Neural cell (in vitro differentiated cells): ENCODE results near the gene OTOP3. TPM values are rescaled to one million over a fixed set of nuclear protein-coding genes. Genes with fewer than 3 reads are reported as not detected.

Experiments
- polyA plus RNA-seq: library from polyadenylated mRNA; depleted of rRNA; stranded (reverse); fragments of >200 nt; gene quantifications from 2 replicates; pipeline ENCODE4 v1.2.3, GENCODE V29; 2014

OTOP3 gene
- polyA plus RNA-seq, 1 donor from 2014 or later, result not detected

Other genes with a start within 250 kb of the OTOP3 start
- gene CD300LF, start 223.0 kb upstream of the OTOP3 start, polyA plus RNA-seq, result not detected in 2 replicates
- 0.32 TPM in 1 of 2 replicates, not detected in the other for gene RAB37, start 198.6 kb upstream of the OTOP3 start, polyA plus RNA-seq
- 0.51 and 1.3 TPM in 2 replicates for gene NHERF1, start 187.3 kb upstream of the OTOP3 start, polyA plus RNA-seq
- gene NAT9, start 159.6 kb upstream of the OTOP3 start, polyA plus RNA-seq, result 232 and 243 TPM in 2 replicates
- gene GRIN2C, start 76.0 kb upstream of the OTOP3 start, polyA plus RNA-seq, result 0.04 TPM in 1 of 2 replicates, not detected in the other
- gene FDXR, start 62.9 kb upstream of the OTOP3 start, polyA plus RNA-seq, result 14.4 and 16.1 TPM in 2 replicates
- not detected in 2 replicates for gene FADS6, start 42.3 kb upstream of the OTOP3 start, polyA plus RNA-seq
- gene USH1G, start 12.6 kb upstream of the OTOP3 start, polyA plus RNA-seq, result not detected in 2 replicates
- gene OTOP2, start 11.6 kb upstream of the OTOP3 start, polyA plus RNA-seq, result not detected in 2 replicates
- gene HID1, start 36.9 kb downstream of the OTOP3 start, polyA plus RNA-seq, result 26.6 and 29.8 TPM in 2 replicates
- 8.1 and 8.3 TPM in 2 replicates for gene CDR2L, start 51.7 kb downstream of the OTOP3 start, polyA plus RNA-seq
- gene MRPL58, start 76.8 kb downstream of the OTOP3 start, polyA plus RNA-seq, result 47.4 and 49.7 TPM in 2 replicates
- gene ATP5PD, start 111.1 kb downstream of the OTOP3 start, polyA plus RNA-seq, result 452 and 517 TPM in 2 replicates
- gene KCTD2, start 111.3 kb downstream of the OTOP3 start, polyA plus RNA-seq, result 29.9 and 32.8 TPM in 2 replicates
- gene SLC16A5, start 152.1 kb downstream of the OTOP3 start, polyA plus RNA-seq, result not detected in 2 replicates
- gene ARMC7, start 174.1 kb downstream of the OTOP3 start, polyA plus RNA-seq, result 3.7 and 4.0 TPM in 2 replicates
- gene NT5C, start 195.8 kb downstream of the OTOP3 start, polyA plus RNA-seq, result 58.7 and 74.0 TPM in 2 replicates
- 1,721 and 2,003 TPM in 2 replicates for gene JPT1, start 218.6 kb downstream of the OTOP3 start, polyA plus RNA-seq
- 224 and 283 TPM in 2 replicates for gene SUMO2, start 247.1 kb downstream of the OTOP3 start, polyA plus RNA-seq